ENCODE data around the gene STAG2. TPM values are rescaled to one million over a fixed set of nuclear protein-coding genes. Genes with fewer than 3 reads are reported as not detected.

STAG2 gene
- total RNA-seq, 2 donors from 2014 or later: 40.9 to 52.6 TPM

DNA sequence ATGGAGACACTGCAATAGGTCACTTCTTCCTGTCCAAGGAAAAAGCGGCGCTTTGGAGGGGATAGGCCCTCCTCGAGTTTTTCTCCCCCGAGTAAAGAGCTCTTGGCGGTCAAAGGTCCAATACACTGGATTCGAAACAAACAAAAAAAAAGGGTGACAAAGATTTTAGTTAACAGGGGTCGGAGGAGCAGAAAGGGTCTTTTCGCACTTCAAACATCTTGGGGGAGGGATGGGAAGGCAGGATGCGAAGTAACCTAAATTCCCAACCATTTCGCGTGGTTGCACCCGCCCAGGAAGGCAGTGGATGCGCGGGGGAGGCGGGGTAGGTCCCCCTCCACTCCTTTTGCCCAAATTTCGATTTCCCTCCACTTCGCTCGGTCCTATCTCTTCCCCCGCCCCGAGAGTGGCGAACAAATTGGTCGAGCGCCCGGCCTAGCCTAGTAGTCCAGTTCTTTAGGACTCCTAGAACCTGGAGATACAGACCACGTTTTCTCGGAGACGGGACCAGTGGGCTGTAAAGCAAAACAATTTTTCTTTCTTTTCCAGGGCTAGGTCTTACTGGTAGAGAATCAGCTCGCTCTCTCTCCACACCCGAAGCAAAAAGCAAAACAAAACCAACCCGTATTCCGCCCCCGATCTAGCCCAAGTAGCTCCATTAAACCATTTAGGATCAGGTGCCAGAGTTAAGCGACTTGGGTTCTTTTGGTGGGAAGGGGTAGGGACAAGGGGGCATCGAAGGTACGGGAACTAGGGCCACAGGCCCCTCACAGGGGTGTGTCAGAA, 2.0 kb upstream of the STAG2 start:
- ATAC-seq (ENCODE audit: insufficient number of reproducible peaks, low FRiP score, low read depth) (no peak), DNase-seq (ENCODE audit: low spot score) (no peak)
- TF ChIP-seq, protein P1, sequence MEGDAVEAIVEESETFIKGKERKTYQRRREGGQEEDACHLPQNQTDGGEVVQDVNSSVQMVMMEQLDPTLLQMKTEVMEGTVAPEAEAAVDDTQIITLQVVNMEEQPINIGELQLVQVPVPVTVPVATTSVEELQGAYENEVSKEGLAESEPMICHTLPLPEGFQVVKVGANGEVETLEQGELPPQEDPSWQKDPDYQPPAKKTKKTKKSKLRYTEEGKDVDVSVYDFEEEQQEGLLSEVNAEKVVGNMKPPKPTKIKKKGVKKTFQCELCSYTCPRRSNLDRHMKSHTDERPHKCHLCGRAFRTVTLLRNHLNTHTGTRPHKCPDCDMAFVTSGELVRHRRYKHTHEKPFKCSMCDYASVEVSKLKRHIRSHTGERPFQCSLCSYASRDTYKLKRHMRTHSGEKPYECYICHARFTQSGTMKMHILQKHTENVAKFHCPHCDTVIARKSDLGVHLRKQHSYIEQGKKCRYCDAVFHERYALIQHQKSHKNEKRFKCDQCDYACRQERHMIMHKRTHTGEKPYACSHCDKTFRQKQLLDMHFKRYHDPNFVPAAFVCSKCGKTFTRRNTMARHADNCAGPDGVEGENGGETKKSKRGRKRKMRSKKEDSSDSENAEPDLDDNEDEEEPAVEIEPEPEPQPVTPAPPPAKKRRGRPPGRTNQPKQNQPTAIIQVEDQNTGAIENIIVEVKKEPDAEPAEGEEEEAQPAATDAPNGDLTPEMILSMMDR (IDR thresholded peaks at IDR 0.05): no peak
- Histone ChIP-seq H3K4me1 (ENCODE audit: control insufficient read depth in 1 of 2, low read depth in 2 of 2) (peaks cover 0 to 7% of the 10 kb centered on the region in 2 donors), H3K9me3 (no peaks in the 10 kb centered on the region), H3K27me3 (replicated peaks; ENCODE audit: insufficient read depth) (no peaks in the 10 kb centered on the region), H3K27ac (peak overlapping the region; percentile 85 to 93), H3K36me3 (no peaks in the 10 kb centered on the region), H3K4me3 (peak overlapping the region; percentile 83)

DNA sequence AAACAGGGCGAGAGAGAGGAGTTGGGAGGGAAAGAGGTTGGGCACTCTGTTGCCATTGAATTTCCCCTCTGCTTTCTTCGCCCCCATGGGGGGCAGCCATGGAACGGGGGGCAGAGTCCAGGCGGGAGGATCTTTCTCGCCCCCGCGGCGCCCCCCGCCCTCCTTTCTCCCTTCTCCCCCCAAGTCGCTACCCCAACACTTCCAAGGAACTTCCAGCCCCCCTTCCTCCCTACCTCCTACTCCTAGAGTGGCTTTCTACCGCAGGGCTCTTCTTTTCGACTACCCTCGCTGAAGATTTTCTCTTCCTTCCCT, 594 bp upstream of the STAG2 start:
- Histone ChIP-seq H3K9me3 (no peaks in the 10 kb centered on the region), H3K27ac (peak overlapping the region; percentile 97 to 99)
- DNase-seq (ENCODE audit: low spot score): no peak

DNA sequence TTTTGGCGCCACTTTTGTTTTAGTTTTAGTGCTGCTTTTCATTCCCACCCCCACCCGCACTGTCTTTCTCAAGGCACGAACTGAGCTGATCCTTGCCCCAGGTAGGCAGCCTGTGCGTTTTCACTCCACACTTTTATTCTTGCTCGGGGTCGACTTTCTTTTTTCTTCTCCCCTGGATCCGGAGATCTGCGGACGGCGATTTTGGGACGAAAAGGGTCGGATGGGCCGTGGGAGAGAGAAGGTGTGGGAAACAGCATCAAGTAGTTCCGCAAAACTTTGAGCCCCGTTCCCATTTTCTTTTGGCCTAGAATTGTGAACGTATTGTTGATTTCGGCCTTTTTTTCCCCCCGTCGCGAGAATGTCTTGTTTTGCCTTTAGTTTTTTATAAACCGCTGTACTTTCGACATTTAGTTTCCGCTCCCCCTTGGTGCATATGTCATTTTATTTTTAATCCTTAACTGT, 531 bp downstream of the STAG2 start:
- peaks cover 0 to 8% of the 10 kb centered on the region in 2 donors for H3K4me1 ChIP-seq (ENCODE audit: control insufficient read depth in 1 of 2, low read depth in 2 of 2)
- TF ChIP-seq, protein P1 (IDR thresholded peaks at IDR 0.05): no peak
- no peaks in the 10 kb centered on the region for H3K9me3 ChIP-seq
- peak overlapping the region; percentile 90 for H3K4me3 ChIP-seq
- peak overlapping the region; percentile 97 to 99 for H3K27ac ChIP-seq
- H3K27me3 ChIP-seq (replicated peaks; ENCODE audit: insufficient read depth): no peaks in the 10 kb centered on the region
- ATAC-seq (ENCODE audit: insufficient number of reproducible peaks, low FRiP score, low read depth) (no peak), DNase-seq (ENCODE audit: low spot score) (no peak)
- no peaks in the 10 kb centered on the region for H3K36me3 ChIP-seq

More for the DNA sequence above, 594 bp upstream of the STAG2 start:
- Histone ChIP-seq H3K36me3 (no peaks in the 10 kb centered on the region), H3K4me3 (peak overlapping the region; percentile 90), H3K27me3 (replicated peaks; ENCODE audit: insufficient read depth) (no peaks in the 10 kb centered on the region), H3K4me1 (ENCODE audit: control insufficient read depth in 1 of 2, low read depth in 2 of 2) (peaks cover 0 to 8% of the 10 kb centered on the region in 2 donors)
- ATAC-seq (ENCODE audit: insufficient number of reproducible peaks, low FRiP score, low read depth): no peak
- TF ChIP-seq, protein P1 (IDR thresholded peaks at IDR 0.05): no peak

DNA sequence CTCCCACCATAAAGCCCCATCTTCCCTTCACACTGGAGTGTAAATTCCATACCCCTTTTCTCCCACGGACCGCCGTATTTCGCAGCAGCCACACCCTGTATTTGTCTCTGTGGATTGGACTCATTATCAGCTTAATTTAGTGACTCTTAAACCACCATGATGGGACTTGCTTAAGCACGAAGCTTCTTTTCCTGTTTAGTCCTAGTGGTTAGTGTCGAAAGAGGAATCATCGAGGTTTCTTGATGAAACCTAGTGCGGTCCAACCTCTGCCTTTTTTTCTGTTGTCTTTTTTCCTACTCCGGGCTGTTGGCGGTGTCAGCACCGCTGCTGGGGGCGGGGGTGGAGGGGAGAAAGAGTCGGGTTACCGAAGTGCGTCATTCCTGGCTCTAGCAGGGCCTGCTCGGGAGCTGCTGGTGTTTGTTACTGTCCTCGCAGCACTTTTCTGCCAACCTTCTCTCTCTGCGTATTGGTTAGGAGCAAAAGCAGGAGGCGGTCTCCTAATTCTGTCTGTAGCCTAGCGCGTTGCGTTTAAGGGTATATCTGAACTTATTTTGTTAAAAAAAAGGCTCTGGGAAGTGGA, 1.4 kb downstream of the STAG2 start:
- TF ChIP-seq, protein P1 (IDR thresholded peaks at IDR 0.05): no peak
- H3K9me3 ChIP-seq: no peaks in the 10 kb centered on the region
- H3K27me3 ChIP-seq (replicated peaks; ENCODE audit: insufficient read depth): no peaks in the 10 kb centered on the region
- peak; percentile 64 for DNase-seq (ENCODE audit: low spot score)
- peak overlapping the region; percentile 90 for H3K4me3 ChIP-seq
- peak overlapping the region; percentile 97 to 99 for H3K27ac ChIP-seq
- H3K4me1 ChIP-seq (ENCODE audit: control insufficient read depth in 1 of 2, low read depth in 2 of 2): peaks cover 0 to 8% of the 10 kb centered on the region in 2 donors
- ATAC-seq (ENCODE audit: insufficient number of reproducible peaks, low FRiP score, low read depth): peak; percentile 72
- no peaks in the 10 kb centered on the region for H3K36me3 ChIP-seq

DNA sequence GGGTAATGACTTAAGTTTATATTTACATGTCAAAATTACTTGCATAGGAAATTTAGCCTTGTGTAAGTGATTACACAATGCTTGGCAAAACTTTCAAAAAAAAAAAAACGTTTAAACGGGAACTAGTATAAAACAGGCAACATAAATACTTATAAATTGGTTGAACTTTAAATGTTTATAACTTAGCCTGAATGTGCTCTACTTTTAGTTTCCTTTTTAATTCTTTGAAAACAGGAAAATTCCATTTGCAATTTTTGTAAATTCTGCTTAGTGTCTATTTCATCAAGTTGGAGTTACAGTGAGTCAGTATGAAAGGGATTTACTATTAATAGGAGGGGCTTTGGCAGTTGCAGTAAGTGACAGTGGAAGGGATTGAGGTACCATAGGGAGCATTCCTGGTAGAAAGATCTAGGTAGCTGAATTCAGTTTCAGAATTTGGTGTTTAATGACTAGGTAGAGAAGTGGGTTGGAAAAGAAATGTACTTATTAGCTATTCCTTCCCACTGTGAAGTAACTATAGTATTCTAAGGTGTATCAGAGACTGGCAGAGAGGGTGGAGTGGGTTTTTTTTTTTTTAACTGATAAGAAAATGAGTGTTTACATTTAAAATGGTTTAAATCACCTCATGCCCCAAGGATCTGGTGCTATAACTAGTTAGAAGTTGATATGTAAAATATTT, 2.8 kb downstream of the STAG2 start:
- H3K4me1 ChIP-seq (ENCODE audit: control insufficient read depth in 1 of 2, low read depth in 2 of 2): peaks cover 0 to 8% of the 10 kb centered on the region in 2 donors
- ATAC-seq (ENCODE audit: insufficient number of reproducible peaks, low FRiP score, low read depth): no peak
- no peaks in the 10 kb centered on the region for H3K27me3 ChIP-seq (replicated peaks; ENCODE audit: insufficient read depth)
- no peaks in the 10 kb centered on the region for H3K36me3 ChIP-seq
- TF ChIP-seq, protein P1 (IDR thresholded peaks at IDR 0.05): no peak
- peak overlapping the region in 1 of 2 donors; percentile 97 for H3K27ac ChIP-seq
- no peak for DNase-seq (ENCODE audit: low spot score)
- H3K9me3 ChIP-seq: no peaks in the 10 kb centered on the region
- peak overlapping the region; percentile 90 for H3K4me3 ChIP-seq
